ENCODE results near the gene FCHSD2.
"Not testable (repeated sequence)": the region's sequence is repeated elsewhere in the genome, so short reads cannot be mapped to it uniquely, and the experiment has no call there.

Gene FCHSD2

DNA sequence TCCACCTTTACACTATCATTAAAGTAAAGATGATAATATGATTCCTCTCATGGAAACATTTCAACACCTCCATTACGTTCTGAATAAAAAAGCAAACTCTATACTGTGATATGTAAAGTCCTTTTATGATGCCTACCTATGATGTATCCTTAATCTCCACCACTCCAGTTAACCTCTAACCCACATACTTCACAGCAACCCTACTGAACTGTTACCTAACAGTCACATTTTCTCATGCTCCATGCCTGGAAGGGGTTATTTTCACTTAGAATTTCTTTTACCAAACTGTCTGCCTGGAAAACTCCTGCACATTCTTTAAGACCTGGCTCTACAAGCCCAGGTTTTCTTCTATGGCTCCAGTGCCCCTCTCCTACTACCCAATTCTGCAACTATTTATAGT, 129.1 kb downstream of the FCHSD2 start:
- DNase-seq (ENCODE audit: low read depth in 1 of 2, low spot score in 1 of 2), result no peak

DNA sequence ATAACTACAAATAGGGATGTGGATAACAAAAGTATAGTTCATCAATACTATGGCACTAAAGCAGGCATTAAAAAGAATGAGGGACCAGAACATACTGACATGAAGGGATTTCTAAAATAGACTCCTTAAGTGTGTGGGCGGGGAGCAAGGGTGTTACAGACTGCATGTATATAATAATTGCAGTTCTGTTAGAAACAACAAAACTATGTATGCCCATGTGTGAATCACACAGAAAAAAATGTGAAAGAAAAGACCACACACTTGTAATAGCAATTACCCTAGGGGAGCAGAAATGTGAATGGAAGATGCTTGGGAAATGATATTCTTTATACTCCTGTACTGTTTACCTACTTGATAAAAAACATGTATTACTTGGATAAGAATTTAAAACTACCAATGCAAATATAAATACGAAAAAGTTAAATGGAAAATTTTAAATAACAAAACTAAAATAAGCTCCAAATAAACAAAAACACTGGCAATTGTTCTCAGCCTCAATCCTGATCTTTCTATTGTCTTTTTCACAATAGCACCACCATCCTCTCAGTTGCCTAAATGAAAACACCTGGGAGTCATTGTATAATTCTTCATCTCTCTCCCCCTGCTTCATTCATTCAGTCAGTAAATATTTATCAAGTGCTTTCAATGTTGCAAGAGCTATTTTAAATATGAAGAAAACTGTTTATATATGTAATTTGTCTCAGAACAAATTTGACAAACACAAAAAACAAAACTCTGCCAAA, 129.8 kb downstream of the FCHSD2 start:
- DNase-seq (ENCODE audit: low read depth in 1 of 2, low spot score in 1 of 2), result no peak

GRCh38 chr11:73011126-73011817, 130.8 kb downstream of the FCHSD2 start:
- no peak for DNase-seq (ENCODE audit: low read depth in 1 of 2, low spot score in 1 of 2)

DNA sequence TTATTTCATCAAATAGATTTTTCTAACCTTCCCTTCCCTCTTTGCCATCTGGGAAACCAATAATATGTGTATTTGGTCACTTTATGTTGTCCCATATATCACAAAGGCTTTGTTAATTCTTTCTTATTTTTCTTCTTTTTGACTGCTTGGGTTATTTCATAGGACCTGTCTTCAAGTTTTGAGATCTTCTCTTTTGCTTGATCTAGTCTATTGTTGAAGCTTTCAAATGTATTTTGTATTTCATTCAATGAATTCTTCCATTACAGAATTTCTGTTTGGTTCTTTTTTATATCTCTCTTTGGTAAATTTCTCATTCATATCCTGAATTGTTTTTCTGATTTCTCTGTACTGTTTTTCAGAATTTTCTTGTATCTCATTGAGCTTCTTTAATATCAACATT, 132.1 kb downstream of the FCHSD2 start:
- no peak for DNase-seq (ENCODE audit: low read depth in 1 of 2, low spot score in 1 of 2)

DNA sequence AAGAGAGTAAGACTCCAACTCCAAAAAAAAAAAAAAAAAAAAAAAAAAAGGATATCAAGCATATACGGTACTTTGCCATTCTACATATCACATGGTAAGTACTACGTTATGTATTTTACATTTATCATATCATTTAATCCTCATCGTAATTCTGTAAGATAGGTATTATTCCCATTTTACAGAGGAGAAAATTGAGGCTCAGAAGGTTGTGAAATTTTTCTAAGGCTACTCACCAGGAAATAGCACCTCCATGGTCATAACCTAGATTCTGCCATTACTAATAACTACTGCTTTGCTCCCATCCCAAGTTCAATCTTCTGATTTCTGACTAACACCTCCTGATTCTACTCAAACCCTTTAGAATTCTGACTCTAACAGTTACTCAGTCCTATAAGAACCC, 138.0 kb downstream of the FCHSD2 start:
- DNase-seq (ENCODE audit: low read depth in 1 of 2, low spot score in 1 of 2), result no peak

DNA sequence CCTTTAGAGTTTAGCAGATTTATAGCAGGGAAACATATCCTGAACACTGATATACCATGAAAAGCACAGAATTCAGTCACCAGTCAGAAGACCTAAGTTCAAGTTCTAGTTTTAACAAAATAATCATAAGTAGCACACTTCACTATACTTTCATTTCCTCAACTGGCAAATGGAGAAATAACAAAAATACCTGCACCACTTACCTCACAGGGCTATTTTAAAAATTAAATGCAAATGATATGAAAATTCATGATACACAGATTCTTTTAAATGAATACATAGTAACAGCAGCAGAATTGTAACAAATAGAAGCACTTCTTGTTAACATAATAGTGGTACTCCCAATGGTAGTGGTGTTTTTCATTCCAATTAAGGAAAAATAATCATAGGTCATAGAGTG, 139.0 kb downstream of the FCHSD2 start:
- no peak for DNase-seq (ENCODE audit: low read depth in 1 of 2, low spot score in 1 of 2)

GRCh38 chr11:73002214-73002613, 139.9 kb downstream of the FCHSD2 start:
- DNase-seq (ENCODE audit: low read depth in 1 of 2, low spot score in 1 of 2), result no peak

GRCh38 chr11:73001615-73002014, 140.5 kb downstream of the FCHSD2 start:
- no peak for DNase-seq (ENCODE audit: low read depth in 1 of 2, low spot score in 1 of 2)

DNA sequence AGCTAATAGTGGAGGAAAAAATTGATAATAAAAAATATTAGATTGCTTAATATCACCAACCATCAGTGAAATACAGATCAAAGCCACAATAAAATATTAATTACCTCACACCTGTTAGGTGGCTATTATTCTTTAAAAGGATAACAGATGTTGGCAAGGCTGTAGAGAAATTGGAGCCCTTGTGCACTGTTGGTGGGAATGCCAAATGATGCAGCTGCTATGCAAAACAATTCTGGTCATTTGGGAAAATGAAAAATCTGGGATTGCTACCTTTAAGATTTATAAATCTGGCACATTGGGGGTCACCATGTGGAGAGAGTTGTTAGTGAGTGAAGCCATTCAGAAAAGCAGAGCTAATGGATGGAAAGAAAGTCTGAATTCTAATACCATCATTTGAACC, 143.4 kb downstream of the FCHSD2 start:
- DNase-seq (ENCODE audit: low read depth in 1 of 2, low spot score in 1 of 2), result no peak

DNA sequence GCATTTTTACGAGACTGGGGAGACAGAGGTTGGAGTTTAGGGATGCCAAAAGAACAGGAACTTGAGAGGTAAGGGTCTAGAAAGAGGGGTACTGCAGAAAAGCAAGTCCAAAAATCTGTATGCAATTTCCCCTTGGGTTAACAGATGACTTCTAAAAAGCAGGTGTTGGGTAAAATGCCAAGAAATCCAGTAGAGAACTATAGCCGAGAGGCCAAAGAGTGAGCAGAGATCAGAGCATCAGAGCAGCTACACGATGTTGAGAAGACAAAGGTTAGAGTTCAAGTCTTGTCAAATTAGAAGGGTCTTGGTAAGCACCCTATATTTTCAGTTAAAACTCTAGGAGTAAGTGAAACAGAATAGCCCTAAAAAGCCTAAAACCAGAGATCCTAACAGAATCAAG, 145.2 kb downstream of the FCHSD2 start:
- DNase-seq (ENCODE audit: low read depth in 1 of 2, low spot score in 1 of 2), result no peak

GRCh38 chr11:72989727-72990126, 152.4 kb downstream of the FCHSD2 start:
- DNase-seq (ENCODE audit: low read depth in 1 of 2, low spot score in 1 of 2), result no peak

- DNase-seq (ENCODE audit: low read depth in 1 of 2, low spot score in 1 of 2), result no peak
Observed at GRCh38 chr11:72988821-72989220, 153.3 kb downstream of the FCHSD2 start.

- DNase-seq (ENCODE audit: low read depth in 1 of 2, low spot score in 1 of 2), result no peak
Observed at GRCh38 chr11:72985645-72986044, 156.5 kb downstream of the FCHSD2 start.

DNA sequence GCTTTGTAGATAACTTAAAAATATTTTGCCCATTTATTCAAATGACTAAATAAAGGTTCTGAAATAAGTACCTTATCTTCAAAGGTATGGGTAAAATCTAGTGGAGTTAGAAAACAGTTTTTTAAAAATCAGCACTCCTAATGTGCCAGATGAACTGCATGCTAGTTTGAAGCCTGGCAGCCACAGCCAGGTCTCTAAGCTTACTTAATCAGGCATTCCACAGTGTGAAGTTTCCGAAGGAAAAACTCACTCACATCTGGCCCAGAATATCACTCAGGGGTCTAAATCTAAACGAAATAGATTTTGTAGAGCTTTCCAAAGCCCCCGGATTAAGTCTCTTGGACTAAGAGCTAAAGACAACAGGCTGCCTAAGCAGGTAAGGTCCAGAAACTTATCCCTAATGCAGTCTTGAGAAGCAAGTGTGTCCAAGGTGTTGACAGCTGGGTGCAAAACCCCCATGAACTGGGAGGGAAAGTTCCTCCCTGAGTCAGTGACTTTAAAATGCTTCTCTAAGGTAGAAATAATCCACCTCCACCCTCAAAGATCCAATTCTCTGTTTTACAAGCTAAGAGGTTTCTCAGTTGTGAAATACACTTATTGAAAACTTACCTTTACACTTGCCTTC, 157.6 kb downstream of the FCHSD2 start:
- DNase-seq (ENCODE audit: low read depth in 1 of 2, low spot score in 1 of 2), result no peak

- DNase-seq (ENCODE audit: low read depth in 1 of 2, low spot score in 1 of 2), result no peak
Observed at GRCh38 chr11:72983560-72983959, 158.6 kb downstream of the FCHSD2 start.

- no peak for DNase-seq (ENCODE audit: low read depth in 1 of 2, low spot score in 1 of 2)
Observed at GRCh38 chr11:72981971-72982685, 160.0 kb downstream of the FCHSD2 start.

DNA sequence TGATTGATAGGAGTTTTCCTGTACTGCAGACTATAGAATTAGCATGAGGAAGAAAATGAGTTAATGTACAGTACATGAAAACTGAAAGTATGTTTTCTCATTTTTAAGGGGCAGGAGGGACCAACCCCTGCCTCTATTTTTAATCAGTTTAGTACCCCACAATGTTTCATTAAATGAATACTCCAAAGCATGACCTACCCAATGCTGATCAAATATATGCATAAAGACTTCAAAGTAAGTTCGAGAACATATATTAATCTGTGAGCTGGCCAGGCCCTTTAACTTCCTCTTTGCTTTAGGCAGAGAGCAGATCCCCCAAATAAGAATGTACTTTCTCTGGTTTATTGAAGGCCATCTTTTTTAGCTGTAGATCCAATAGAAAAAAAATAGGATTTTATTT, 161.0 kb downstream of the FCHSD2 start:
- no peak for DNase-seq (ENCODE audit: low read depth in 1 of 2, low spot score in 1 of 2)

GRCh38 chr11:72977782-72978181, 164.3 kb downstream of the FCHSD2 start:
- DNase-seq (ENCODE audit: low read depth in 1 of 2, low spot score in 1 of 2), result not testable (repeated sequence)

GRCh38 chr11:72976522-72976892, 165.6 kb downstream of the FCHSD2 start:
- DNase-seq (ENCODE audit: low read depth in 1 of 2, low spot score in 1 of 2), result not testable (repeated sequence)

GRCh38 chr11:72975778-72976521, 166.2 kb downstream of the FCHSD2 start:
- no peak for DNase-seq (ENCODE audit: low read depth in 1 of 2, low spot score in 1 of 2)

Measured in activated CD4-positive, alpha-beta T cell treated with anti-CD3 and anti-CD28 coated beads, Interleukin-2, amount 50 U/mL, for 24 hours (primary cell).